Measurements from ENCODE around the gene MYO5A.

DNA sequence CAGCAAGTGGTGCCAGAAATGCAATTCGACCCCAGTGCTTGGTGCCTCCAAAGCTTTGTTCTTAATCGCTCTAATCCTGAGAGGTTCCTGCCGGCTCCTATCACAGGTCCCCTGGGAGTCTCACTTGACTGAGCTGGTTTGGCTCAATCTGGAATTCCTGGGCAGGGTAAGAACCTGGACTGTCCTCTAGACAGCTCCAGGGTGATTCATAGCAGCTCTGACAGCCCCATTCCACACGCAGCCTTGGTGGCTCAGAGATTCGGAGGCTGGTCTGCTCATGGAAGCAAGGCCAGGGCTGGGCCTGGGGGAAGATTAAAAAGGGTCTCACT is 271.0 kb downstream of the MYO5A start:
- TF ChIP-seq EZH2 (IDR thresholded peaks at IDR 0.05; ENCODE audit: low read length), result no peak
- TF ChIP-seq, protein P1, sequence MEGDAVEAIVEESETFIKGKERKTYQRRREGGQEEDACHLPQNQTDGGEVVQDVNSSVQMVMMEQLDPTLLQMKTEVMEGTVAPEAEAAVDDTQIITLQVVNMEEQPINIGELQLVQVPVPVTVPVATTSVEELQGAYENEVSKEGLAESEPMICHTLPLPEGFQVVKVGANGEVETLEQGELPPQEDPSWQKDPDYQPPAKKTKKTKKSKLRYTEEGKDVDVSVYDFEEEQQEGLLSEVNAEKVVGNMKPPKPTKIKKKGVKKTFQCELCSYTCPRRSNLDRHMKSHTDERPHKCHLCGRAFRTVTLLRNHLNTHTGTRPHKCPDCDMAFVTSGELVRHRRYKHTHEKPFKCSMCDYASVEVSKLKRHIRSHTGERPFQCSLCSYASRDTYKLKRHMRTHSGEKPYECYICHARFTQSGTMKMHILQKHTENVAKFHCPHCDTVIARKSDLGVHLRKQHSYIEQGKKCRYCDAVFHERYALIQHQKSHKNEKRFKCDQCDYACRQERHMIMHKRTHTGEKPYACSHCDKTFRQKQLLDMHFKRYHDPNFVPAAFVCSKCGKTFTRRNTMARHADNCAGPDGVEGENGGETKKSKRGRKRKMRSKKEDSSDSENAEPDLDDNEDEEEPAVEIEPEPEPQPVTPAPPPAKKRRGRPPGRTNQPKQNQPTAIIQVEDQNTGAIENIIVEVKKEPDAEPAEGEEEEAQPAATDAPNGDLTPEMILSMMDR (optimal IDR thresholded peaks at IDR 0.05 in 1 of 3, IDR thresholded peaks at IDR 0.05 in 1 of 3, conservative IDR thresholded peaks at IDR 0.05 in 1 of 3; ENCODE audit: extremely low read depth in 1 of 3, insufficient read depth in 2 of 3, low read length in 3 of 3), result no peak
